PC-3 (cell line): ENCODE data around the gene A4GALT. TPM values are rescaled to one million over a fixed set of nuclear protein-coding genes. Genes with fewer than 3 reads are reported as not detected.

Experiments used
- ATAC-seq: fragments of 200-7000 bp; cut with Tn5 transposase; 2 replicates; pipeline ENCODE4 v1.9.1; 2020; ENCODE audit warnings: mild to moderate bottlenecking, moderate library complexity
- BruUV-seq: library from RNA; stranded (reverse); fragments of 400-500 nt; replicated peaks from 2 replicates; lab custom pipeline; 2021; lab: Mats Ljungman, UMichigan
- CTCF ChIA-PET: fragments of 300-600 bp; sonication (Branson Sonifier 250); formaldehyde crosslinking; loops from one replicate; lab custom pipeline; 2022; ENCODE audit warnings: antibody characterized with exemption; lab: Charles Lee
- POLR2A ChIA-PET: fragments of 300-600 bp; sonication (Branson Sonifier 250); formaldehyde crosslinking; loops from one replicate; lab custom pipeline; 2022; ENCODE audit warnings: antibody characterized with exemption; ENCODE audit not compliant: unreplicated experiment; lab: Charles Lee
- DNase-seq: peaks from one replicate; pipeline ENCODE4 v3.0.0-alpha.2; 2015
- H2AFZ ChIP-seq: fragments of 300-600 bp; sonication (generic); 2 replicates; pipeline ENCODE4 v1.6.0; 2016; ENCODE audit warnings: antibody characterized with exemption, low read length
- H3F3A ChIP-seq: fragments of 300-600 bp; sonication (generic); one replicate; pipeline ENCODE4 v1.6.0; 2017; ENCODE audit warnings: antibody characterized with exemption, low read length, control low read depth, mild to moderate bottlenecking; ENCODE audit not compliant: unreplicated experiment
- H3K27ac ChIP-seq: fragments of 300-600 bp; sonication (generic); 2 replicates; pipeline ENCODE4 v1.5.1; 2016; ENCODE audit warnings: mild to moderate bottlenecking, low read length
- H3K27me3 ChIP-seq: fragments of 300-600 bp; sonication (generic); 2 replicates; pipeline ENCODE4 v1.6.1; 2016; ENCODE audit warnings: low read length, mixed read lengths
- H3K36me3 ChIP-seq: fragments of 300-600 bp; sonication (generic); 2 replicates; pipeline ENCODE4 v1.6.1; 2016; ENCODE audit warnings: low read depth, mixed run types, low read length, mixed read lengths
- H3K4me1 ChIP-seq: fragments of 300-600 bp; sonication (generic); 2 replicates; pipeline ENCODE4 v1.5.1; 2016; ENCODE audit warnings: low read length; ENCODE audit not compliant: insufficient read depth
- H3K4me2 ChIP-seq: fragments of 300-600 bp; sonication (generic); 2 replicates; pipeline ENCODE4 v1.6.0; 2016; ENCODE audit warnings: low read length
- H3K4me3 ChIP-seq: fragments of 300-600 bp; sonication (generic); 2 replicates; pipeline ENCODE4 v1.5.1; 2016; ENCODE audit warnings: mild to moderate bottlenecking, low read length, mixed read lengths
- H3K79me2 ChIP-seq: fragments of 300-600 bp; sonication (generic); 2 replicates; pipeline ENCODE4 v1.6.1; 2017; ENCODE audit warnings: low read length, mixed read lengths
- H3K9ac ChIP-seq: fragments of 300-600 bp; sonication (generic); 2 replicates; pipeline ENCODE4 v1.6.0; 2016; ENCODE audit warnings: mild to moderate bottlenecking, low read length
- H3K9me2 ChIP-seq: fragments of 300-600 bp; sonication (generic); replicated peaks from 2 replicates; pipeline ENCODE4 v1.6.1; 2016; ENCODE audit warnings: mixed run types, low read length, mixed read lengths
- H3K9me3 ChIP-seq: fragments of 300-600 bp; sonication (generic); 2 replicates; pipeline ENCODE4 v1.6.1; 2016; ENCODE audit warnings: low read length, mixed read lengths
- H4K20me1 ChIP-seq: fragments of 300-600 bp; sonication (generic); 2 replicates; pipeline ENCODE4 v1.6.1; 2016; ENCODE audit warnings: low read length, mixed read lengths
- CTCF ChIP-seq: fragments of 300-600 bp; sonication (generic); conservative IDR thresholded peaks from 2 replicates; pipeline ENCODE4 v1.5.1; 2017; ENCODE audit warnings: antibody characterized with exemption, low read depth, mild to moderate bottlenecking, low read length
- EZH2 ChIP-seq: fragments of 300-600 bp; sonication (generic); IDR thresholded peaks from one replicate; pipeline ENCODE4 v1.6.1; 2017; ENCODE audit warnings: antibody characterized with exemption, mild to moderate bottlenecking, low read length; ENCODE audit not compliant: unreplicated experiment
- EZH2phosphoT487 ChIP-seq: fragments of 300-600 bp; sonication (generic); IDR thresholded peaks from 2 replicates; pipeline ENCODE4 v1.6.1; 2018; ENCODE audit warnings: mild to moderate bottlenecking, antibody characterized with exemption, low read length, borderline replicate concordance
- intact Hi-C: fragments of 100-400 bp; cut with micrococcal nuclease; formaldehyde crosslinking; loops from 2 replicates; pipeline ENCODE4 v1.9.0; 2023
- total RNA-seq: library from RNA; depleted of rRNA; stranded (reverse); fragments of >200 nt; gene quantifications from 2 replicates; pipeline ENCODE4 v1.2.3, GENCODE V29; 2014

Gene A4GALT
- total RNA-seq, 1 experiment from 2014 or later = 3.2 TPM

- POLR2A ChIA-PET = no interaction called here
- no peaks in the 10 kb centered on the region for H3K36me3 ChIP-seq
- H3F3A ChIP-seq = no peaks in the 10 kb centered on the region
- H3K9ac ChIP-seq = no peak overlapping the region
- CTCF ChIA-PET = no interaction called here
- H3K79me2 ChIP-seq = no peaks in the 10 kb centered on the region
- ATAC-seq (no peak), DNase-seq (no peak)
- BruUV-seq = no TSS peak
- H3K4me3 ChIP-seq = no peak overlapping the region
- H3K4me1 ChIP-seq = peaks cover 26% of the 10 kb centered on the region
- H3K27me3 ChIP-seq = no peaks in the 10 kb centered on the region
- H3K9me3 ChIP-seq = no peaks in the 10 kb centered on the region
- no peak overlapping the region for H3K27ac ChIP-seq
- intact Hi-C loops = no loop called here
- H4K20me1 ChIP-seq = no peaks in the 10 kb centered on the region
- no peak overlapping the region for H3K4me2 ChIP-seq
- TF ChIP-seq EZH2 (no peak), CTCF (no peak), EZH2phosphoT487 (no peak)
- H3K9me2 ChIP-seq = no peaks in the 10 kb centered on the region
- no peak overlapping the region for H2AFZ ChIP-seq
Observed at GRCh38 chr22:42685941-42686653, 34.6 kb downstream of the A4GALT start.

- ChIA-PET CTCF (no interaction called here), POLR2A (no interaction called here)
- Histone ChIP-seq H3K4me1 (peaks cover 36% of the 10 kb centered on the region), H3K9ac (no peak overlapping the region), H2AFZ (no peak overlapping the region), H3K4me2 (no peak overlapping the region), H4K20me1 (no peaks in the 10 kb centered on the region), H3K36me3 (no peaks in the 10 kb centered on the region), H3K27ac (no peak overlapping the region), H3K9me3 (no peaks in the 10 kb centered on the region), H3K4me3 (no peak overlapping the region), H3F3A (no peaks in the 10 kb centered on the region), H3K9me2 (no peaks in the 10 kb centered on the region), H3K27me3 (no peaks in the 10 kb centered on the region), H3K79me2 (no peaks in the 10 kb centered on the region)
- no peak for ATAC-seq
- no peak for DNase-seq
- intact Hi-C loops = no loop called here
- no peak for TF ChIP-seq EZH2phosphoT487
- no peak for TF ChIP-seq EZH2
- no peak for TF ChIP-seq CTCF
- no TSS peak for BruUV-seq
Observed at GRCh38 chr22:42684462-42685195, 36.0 kb downstream of the A4GALT start.
